Measurements from ENCODE around the gene PDE6B. TPM values are rescaled to one million over a fixed set of nuclear protein-coding genes. Genes with fewer than 3 reads are reported as not detected.

PDE6B gene
- total RNA-seq, 1 donor from 2014 or later = 4.2 TPM

DNA sequence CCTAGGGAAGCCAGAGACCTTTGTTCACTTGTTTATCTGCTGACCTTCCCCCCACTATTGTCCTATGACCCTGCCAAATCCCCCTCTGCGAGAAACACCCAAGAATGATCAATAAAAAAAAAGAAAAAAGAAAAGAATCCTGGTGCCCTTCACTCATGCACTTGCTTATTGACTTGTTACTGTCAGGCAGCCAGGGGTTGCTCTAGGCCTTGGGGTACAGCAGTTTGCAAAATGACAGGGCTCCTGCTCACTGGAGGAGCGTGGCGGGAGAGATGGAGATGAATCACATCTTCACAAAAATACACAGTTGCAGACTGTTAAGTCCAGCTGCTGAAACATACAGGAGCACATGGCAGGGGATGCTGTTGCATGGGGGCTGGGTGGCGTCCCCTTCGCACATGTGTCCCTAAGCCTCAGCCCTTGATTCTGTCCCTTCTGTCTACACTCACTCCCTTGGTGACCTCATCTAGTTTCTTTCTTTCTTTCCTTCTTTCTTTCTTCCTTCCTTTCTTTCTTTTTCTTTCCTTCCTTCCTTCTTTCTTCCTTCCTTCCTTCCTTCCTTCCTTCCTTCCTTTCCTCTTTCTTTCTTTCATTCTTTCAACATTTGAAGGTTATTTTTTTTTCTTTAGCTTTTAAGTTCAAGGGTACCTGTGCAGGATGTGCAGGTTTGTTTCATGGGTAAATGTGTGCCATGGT, 32.4 kb upstream of the PDE6B start:
- H3K9me3 ChIP-seq = no peaks in the 10 kb centered on the region
- DNase-seq (ENCODE audit: extremely low spot score in 2 of 2) = no peak
- H3K36me3 ChIP-seq = no peaks in the 10 kb centered on the region
- H3K4me3 ChIP-seq = no peak overlapping the region
- no peak overlapping the region for H3K27ac ChIP-seq
- TF ChIP-seq, protein P1, sequence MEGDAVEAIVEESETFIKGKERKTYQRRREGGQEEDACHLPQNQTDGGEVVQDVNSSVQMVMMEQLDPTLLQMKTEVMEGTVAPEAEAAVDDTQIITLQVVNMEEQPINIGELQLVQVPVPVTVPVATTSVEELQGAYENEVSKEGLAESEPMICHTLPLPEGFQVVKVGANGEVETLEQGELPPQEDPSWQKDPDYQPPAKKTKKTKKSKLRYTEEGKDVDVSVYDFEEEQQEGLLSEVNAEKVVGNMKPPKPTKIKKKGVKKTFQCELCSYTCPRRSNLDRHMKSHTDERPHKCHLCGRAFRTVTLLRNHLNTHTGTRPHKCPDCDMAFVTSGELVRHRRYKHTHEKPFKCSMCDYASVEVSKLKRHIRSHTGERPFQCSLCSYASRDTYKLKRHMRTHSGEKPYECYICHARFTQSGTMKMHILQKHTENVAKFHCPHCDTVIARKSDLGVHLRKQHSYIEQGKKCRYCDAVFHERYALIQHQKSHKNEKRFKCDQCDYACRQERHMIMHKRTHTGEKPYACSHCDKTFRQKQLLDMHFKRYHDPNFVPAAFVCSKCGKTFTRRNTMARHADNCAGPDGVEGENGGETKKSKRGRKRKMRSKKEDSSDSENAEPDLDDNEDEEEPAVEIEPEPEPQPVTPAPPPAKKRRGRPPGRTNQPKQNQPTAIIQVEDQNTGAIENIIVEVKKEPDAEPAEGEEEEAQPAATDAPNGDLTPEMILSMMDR (IDR thresholded peaks at IDR 0.05) = no peak
- no peak for TF ChIP-seq POLR2A (IDR thresholded peaks at IDR 0.05)
- no peak for TF ChIP-seq POLR2AphosphoS5 (IDR thresholded peaks at IDR 0.05; ENCODE audit: insufficient read depth in 1 of 2, low read depth in 1 of 2)
- no peaks in the 10 kb centered on the region for H3K27me3 ChIP-seq
- intact Hi-C loops (cut with DNase I) = no loop called here
- no peaks in the 10 kb centered on the region for H3K4me1 ChIP-seq

DNA sequence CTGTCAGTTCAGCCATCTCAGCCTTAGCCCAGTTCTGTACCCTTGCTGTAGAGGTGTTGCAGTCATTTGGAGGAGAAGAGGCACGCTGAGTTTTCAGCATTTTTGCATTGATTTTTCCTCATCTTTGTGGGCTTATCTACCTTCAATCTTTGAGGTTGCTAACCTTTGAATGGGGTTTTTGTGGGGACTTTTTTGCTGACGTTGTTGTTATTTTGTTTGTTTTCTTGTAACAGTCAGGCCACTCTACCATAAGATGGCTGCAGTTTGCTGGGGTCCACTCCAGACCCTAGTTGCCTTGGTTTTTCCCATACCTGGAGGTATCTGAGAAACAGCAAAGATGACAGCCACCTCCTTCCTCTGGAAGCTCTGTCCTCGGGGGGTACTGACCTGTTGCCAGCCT, 26.4 kb upstream of the PDE6B start:
- H3K4me3 ChIP-seq = no peak overlapping the region
- DNase-seq (ENCODE audit: extremely low spot score in 2 of 2) = peak in 1 of 2 donors; percentile 40
- intact Hi-C loops (cut with DNase I) = no loop called here

DNA sequence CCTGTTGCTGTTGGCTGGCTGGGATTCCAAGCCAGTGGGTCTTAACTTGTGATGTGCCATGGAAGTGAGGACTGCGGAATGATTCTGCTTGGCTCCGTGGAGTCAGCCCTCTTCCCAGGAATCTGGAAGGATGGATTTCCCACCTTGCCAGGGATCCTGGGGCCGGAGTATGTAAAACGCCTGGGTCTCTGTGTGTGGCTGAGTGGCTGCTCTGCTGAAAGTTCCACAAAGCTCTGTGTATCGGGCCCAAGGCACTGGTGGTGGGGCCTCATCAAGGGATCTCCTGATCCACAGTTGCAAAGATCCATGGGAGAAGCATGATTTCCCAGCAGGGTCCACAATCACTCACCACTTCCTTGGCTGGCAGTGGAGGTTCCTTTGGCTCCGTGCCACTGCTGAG, 25.2 kb upstream of the PDE6B start:
- H3K27me3 ChIP-seq = no peaks in the 10 kb centered on the region
- H3K4me1 ChIP-seq = no peaks in the 10 kb centered on the region
- peak in 1 of 2 donors; percentile 34 for DNase-seq (ENCODE audit: extremely low spot score in 2 of 2)
- no peak overlapping the region for H3K4me3 ChIP-seq
- H3K36me3 ChIP-seq = no peaks in the 10 kb centered on the region
- no peaks in the 10 kb centered on the region for H3K9me3 ChIP-seq
- intact Hi-C loops (cut with DNase I) = no loop called here
- TF ChIP-seq POLR2AphosphoS5 (IDR thresholded peaks at IDR 0.05; ENCODE audit: insufficient read depth in 1 of 2, low read depth in 1 of 2) = no peak
- TF ChIP-seq POLR2A (IDR thresholded peaks at IDR 0.05) = no peak
- TF ChIP-seq, protein P1 (IDR thresholded peaks at IDR 0.05) = no peak
- no peak overlapping the region for H3K27ac ChIP-seq

More for the DNA sequence above, 26.4 kb upstream of the PDE6B start:
- Histone ChIP-seq H3K4me1 (no peaks in the 10 kb centered on the region), H3K27ac (no peak overlapping the region), H3K9me3 (no peaks in the 10 kb centered on the region), H3K27me3 (no peaks in the 10 kb centered on the region), H3K36me3 (no peaks in the 10 kb centered on the region)
- TF ChIP-seq POLR2AphosphoS5 (IDR thresholded peaks at IDR 0.05; ENCODE audit: insufficient read depth in 1 of 2, low read depth in 1 of 2) = no peak
- TF ChIP-seq POLR2A (IDR thresholded peaks at IDR 0.05) = no peak
- TF ChIP-seq, protein P1 (IDR thresholded peaks at IDR 0.05) = no peak

DNA sequence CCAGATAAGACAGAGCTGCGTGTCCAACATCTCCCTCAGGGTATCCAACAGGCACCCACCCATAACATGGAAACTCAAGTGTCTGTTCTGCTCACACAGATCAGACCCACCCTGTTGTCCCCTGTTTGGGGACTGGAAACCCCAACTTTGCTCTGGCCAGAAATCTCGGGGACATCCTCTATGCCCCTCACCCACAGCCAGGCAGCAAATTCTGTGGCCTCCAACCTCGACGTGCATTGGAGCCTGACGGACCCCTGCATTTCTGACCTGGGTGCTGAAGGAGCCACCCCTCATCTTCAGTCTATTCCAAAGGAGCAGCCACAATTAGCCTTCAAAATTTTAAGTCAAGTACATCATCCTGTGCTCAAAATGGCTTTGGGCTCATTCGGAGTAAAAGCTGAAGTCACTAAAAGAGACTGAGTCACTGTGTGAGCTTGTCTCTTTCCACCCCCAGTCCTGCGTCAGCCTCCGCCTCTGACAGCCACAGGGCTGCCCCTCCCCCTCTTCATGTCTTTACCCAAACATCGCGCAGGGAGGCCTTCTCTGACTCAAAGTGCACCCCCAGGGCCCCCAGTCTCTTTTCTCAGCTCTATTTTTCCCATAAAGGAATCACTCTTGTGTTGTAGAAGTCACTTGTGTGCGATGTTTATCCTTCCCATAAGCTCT, 24.4 kb upstream of the PDE6B start:
- no peak for TF ChIP-seq POLR2AphosphoS5 (IDR thresholded peaks at IDR 0.05; ENCODE audit: insufficient read depth in 1 of 2, low read depth in 1 of 2)
- no peak for TF ChIP-seq POLR2A (IDR thresholded peaks at IDR 0.05)
- TF ChIP-seq, protein P1 (IDR thresholded peaks at IDR 0.05) = no peak
- no peaks in the 10 kb centered on the region for H3K4me1 ChIP-seq
- H3K4me3 ChIP-seq = no peak overlapping the region
- H3K27me3 ChIP-seq = no peaks in the 10 kb centered on the region
- DNase-seq (ENCODE audit: extremely low spot score in 2 of 2) = peak in 1 of 2 donors; percentile 54
- H3K9me3 ChIP-seq = no peaks in the 10 kb centered on the region
- no peak overlapping the region for H3K27ac ChIP-seq
- no peaks in the 10 kb centered on the region for H3K36me3 ChIP-seq
- intact Hi-C loops (cut with DNase I) = no loop called here
